Endothelial cell of umbilical vein (primary cell): ENCODE results near the gene MUC5AC.

Experiments used
- CTCF ChIP-seq, 2 donors: IDR thresholded peaks; 1 replicate in 1 of 2; 2 replicates in 1 of 2; pipeline ENCODE4 v1.5.1; 2011; ENCODE audit warnings: low read length in 2 of 2, mild to moderate bottlenecking in 2 of 2, moderate library complexity in 2 of 2, control low read depth in 1 of 2, inconsistent platforms in 1 of 2, low read depth in 1 of 2; ENCODE audit not compliant: insufficient read depth in 1 of 2; ENCODE audit errors: extremely low read depth in 1 of 2
- EZH2 ChIP-seq: IDR thresholded peaks from 2 replicates; pipeline ENCODE4 v1.6.1; 2012; ENCODE audit warnings: borderline replicate concordance, low read depth, mild to moderate bottlenecking, moderate library complexity, low read length, inconsistent platforms; ENCODE audit not compliant: severe bottlenecking
- FOS ChIP-seq: IDR thresholded peaks from 2 replicates; pipeline ENCODE4 v1.6.1; 2011; ENCODE audit warnings: mild to moderate bottlenecking, low read length, moderate library complexity, borderline replicate concordance; ENCODE audit not compliant: insufficient read depth
- GATA2 ChIP-seq: IDR thresholded peaks from 2 replicates; pipeline ENCODE4 v1.7.0; 2011; ENCODE audit warnings: low read depth, mild to moderate bottlenecking, moderate library complexity, mixed read lengths, low read length; ENCODE audit not compliant: insufficient read length, insufficient read depth
- JUN ChIP-seq: IDR thresholded peaks from 2 replicates; pipeline ENCODE4 v1.6.1; 2011; ENCODE audit warnings: borderline replicate concordance, low read depth; ENCODE audit not compliant: insufficient read length, insufficient read depth
- MAX ChIP-seq: IDR thresholded peaks from 2 replicates; pipeline ENCODE4 v1.6.1; 2011; ENCODE audit not compliant: insufficient read depth, insufficient read length
- MYC ChIP-seq: IDR thresholded peaks from one replicate; pipeline ENCODE4 v1.6.1; 2011; ENCODE audit warnings: mild to moderate bottlenecking, low read depth, low read length
- POLR2A ChIP-seq: IDR thresholded peaks from 2 replicates; pipeline ENCODE4 v1.6.1; 2012; ENCODE audit warnings: low read depth, mild to moderate bottlenecking, control low read depth, low read length
- POLR2AphosphoS5 ChIP-seq: IDR thresholded peaks from 2 replicates; pipeline ENCODE4 v1.6.1; 2012; ENCODE audit warnings: low read depth, mild to moderate bottlenecking, control low read depth, low read length, moderate library complexity; ENCODE audit not compliant: insufficient read depth

- TF ChIP-seq CTCF (IDR thresholded peaks at IDR 0.05; ENCODE audit: extremely low read depth in 1 of 2, insufficient read depth in 1 of 2, low read depth in 1 of 2, low read length in 2 of 2) (no peak), POLR2AphosphoS5 (no peak), POLR2A (no peak), MAX (no peak), FOS (no peak), EZH2 (no peak), GATA2 (no peak), MYC (no peak), JUN (no peak)
Measured at GRCh38 chr11:1180171-1180570, 22.4 kb downstream of the MUC5AC start.
